C4-2B (cell line): ENCODE results near the gene SLC38A3.
A peak's percentile ranks its signal among the peaks of the same experiment; 100 is the strongest.

ENCODE experiments used
- H3K27ac ChIP-seq: fragments of 450-650 bp; 2 replicates; pipeline ENCODE4 v1.5.1; 2017
- CTCF ChIP-seq: fragments of 450-650 bp; conservative IDR thresholded peaks from 2 replicates; pipeline ENCODE4 v1.5.1; 2017; ENCODE audit warnings: mild to moderate bottlenecking
- ZFX ChIP-seq: fragments of 450-650 bp; IDR thresholded peaks from 2 replicates; pipeline ENCODE4 v1.6.1; 2017

The SLC38A3 gene

DNA sequence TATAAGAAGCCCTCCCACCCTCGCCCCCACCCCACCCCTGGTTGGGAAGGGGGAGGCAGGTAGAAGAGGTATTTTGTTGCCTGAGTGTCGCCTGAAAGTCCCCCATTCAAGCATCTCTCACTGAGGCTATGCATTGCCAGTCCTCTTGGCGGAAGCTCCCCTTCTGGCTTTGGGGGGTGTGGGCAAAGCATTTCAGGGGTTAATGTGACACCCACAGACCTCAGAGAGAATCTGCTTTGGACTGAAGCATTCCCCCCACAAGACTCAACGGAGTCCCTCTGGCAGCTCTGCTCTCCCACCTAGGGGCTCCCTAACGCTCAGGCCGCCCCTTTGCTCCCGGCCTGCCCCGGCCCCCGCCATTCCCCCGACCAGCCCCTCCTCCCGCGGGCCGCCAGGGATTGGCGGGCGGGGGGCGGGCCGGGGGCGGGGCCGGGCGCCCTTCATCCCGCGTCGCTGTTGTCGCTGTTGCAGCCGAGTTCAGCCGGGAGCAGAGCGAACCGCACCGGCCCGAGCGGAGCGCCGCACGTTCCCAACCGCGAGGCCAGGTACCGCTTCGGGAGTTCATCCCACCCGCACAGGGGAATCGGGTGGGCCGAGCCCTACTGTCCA lies at the start of gene SLC38A3:
Gene SLC38A3 (plus strand): TSS at position 468 of the 609 bp plus-strand sequence. CDS start 8,929 bp downstream, outside the sequence.
- TF ChIP-seq CTCF (no peak), ZFX (no peak)
- no peak within 1 kb of the TSS for H3K27ac ChIP-seq

GRCh38 chr3:50155491-50155878 lies 49.6 kb upstream of the SLC38A3 start:
- TF ChIP-seq ZFX (no peak), CTCF (no peak)
- H3K27ac ChIP-seq, result peak overlapping the region; percentile 74

GRCh38 chr3:50155891-50156290 lies 49.2 kb upstream of the SLC38A3 start:
- TF ChIP-seq ZFX (no peak), CTCF (no peak)
- H3K27ac ChIP-seq, result peak overlapping the region; percentile 74

- TF ChIP-seq CTCF (no peak), ZFX (no peak)
- H3K27ac ChIP-seq, result no peak overlapping the region
These were observed 48.2 kb upstream of the SLC38A3 start for GRCh38 chr3:50156549-50157493.

GRCh38 chr3:50157827-50158529 lies 47.1 kb upstream of the SLC38A3 start:
- no peak for TF ChIP-seq ZFX
- TF ChIP-seq CTCF, result no peak
- H3K27ac ChIP-seq, result no peak overlapping the region

DNA sequence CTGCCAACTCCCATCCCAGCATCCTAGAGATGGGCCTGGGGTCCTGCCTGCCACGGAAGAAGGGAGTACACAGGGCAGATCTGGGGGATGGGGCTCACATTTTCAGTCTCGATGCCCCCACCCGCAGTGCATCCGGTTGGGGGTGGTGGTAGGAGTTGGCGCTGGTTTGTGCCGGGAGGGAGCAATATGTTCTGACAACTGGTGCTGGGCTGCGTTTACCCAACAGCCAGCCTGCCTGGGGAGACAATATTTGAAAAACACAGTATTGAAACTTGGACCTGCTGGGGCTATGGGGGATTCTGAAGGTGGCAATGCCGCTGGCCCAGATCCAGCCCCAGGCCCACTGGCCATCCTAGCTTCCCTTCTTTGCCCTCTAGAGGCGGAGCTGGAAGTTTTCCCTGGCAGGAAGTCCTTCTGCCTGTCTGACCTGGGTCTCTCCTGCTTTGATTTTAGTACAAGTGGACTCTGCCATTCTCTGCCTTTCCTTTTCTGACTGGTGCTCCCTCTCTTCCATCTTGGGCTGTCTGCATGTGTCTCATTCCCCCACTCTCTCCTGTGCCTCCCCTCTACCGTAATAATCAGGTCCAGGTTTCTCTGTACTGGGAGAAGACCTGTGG lies 46.4 kb upstream of the SLC38A3 start:
- no peak for TF ChIP-seq ZFX
- no peak for TF ChIP-seq CTCF
- no peak overlapping the region for H3K27ac ChIP-seq
